GM12864 (cell line): ENCODE measurements around the gene FAF1.
"Not testable (repeated sequence)": the region's sequence is repeated elsewhere in the genome, so short reads cannot be mapped to it uniquely, and the experiment has no call there.

ENCODE experiments used
- DNase-seq: peaks from one replicate; pipeline ENCODE4 v3.0.0-alpha.2; 2011; ENCODE audit warnings: low read depth
- H3K4me3 ChIP-seq: 2 replicates; pipeline ENCODE4 v1.5.1; 2011; ENCODE audit warnings: mild to moderate bottlenecking, low read depth, low read length, control low read depth
- CTCF ChIP-seq: IDR thresholded peaks from 2 replicates; pipeline ENCODE4 v1.5.1; 2011; ENCODE audit warnings: low read depth, mild to moderate bottlenecking, moderate library complexity, low read length, control low read depth, inconsistent platforms; ENCODE audit errors: missing control alignments

The FAF1 gene

GRCh38 chr1:50878434-50878833 lies 81.6 kb downstream of the FAF1 start:
- H3K4me3 ChIP-seq, result no peak overlapping the region
- no peak for TF ChIP-seq CTCF
- no peak for DNase-seq

- H3K4me3 ChIP-seq, result no peak overlapping the region
- no peak for DNase-seq
- TF ChIP-seq CTCF, result no peak
Observed at GRCh38 chr1:50877641-50878040, 82.4 kb downstream of the FAF1 start.

- H3K4me3 ChIP-seq, result peak overlapping the region; percentile 21; the same call in 1 of the 2 replicates
- TF ChIP-seq CTCF, result peak; percentile 78
- DNase-seq, result peak; percentile 83
Observed at GRCh38 chr1:50873458-50874187, 86.4 kb downstream of the FAF1 start.

- DNase-seq, H3K4me3 ChIP-seq: not testable (repeated sequence)
Observed at GRCh38 chr1:50864845-50865244, 95.2 kb downstream of the FAF1 start.

- no peak for TF ChIP-seq CTCF
Observed at GRCh38 chr1:50861772-50862171, 98.3 kb downstream of the FAF1 start.

GRCh38 chr1:50860702-50861101 lies 99.4 kb downstream of the FAF1 start:
- H3K4me3 ChIP-seq, result no peak overlapping the region
- no peak for DNase-seq
- TF ChIP-seq CTCF, result no peak

More at GRCh38 chr1:50861772-50862171, 98.3 kb downstream of the FAF1 start:
- no peak overlapping the region for H3K4me3 ChIP-seq
- no peak for DNase-seq

- DNase-seq, result no peak
- TF ChIP-seq CTCF, result no peak
- H3K4me3 ChIP-seq, result no peak overlapping the region
Observed at GRCh38 chr1:50860256-50860655, 99.8 kb downstream of the FAF1 start.
